GM18526 (cell line): Measurements from ENCODE around the gene ZMYM2.

Source experiments
- POLR2A ChIP-seq: IDR thresholded peaks from 3 replicates; pipeline ENCODE4 v1.6.1; 2011; ENCODE audit not compliant: insufficient read length; ENCODE audit errors: extremely low read depth

Gene ZMYM2

DNA sequence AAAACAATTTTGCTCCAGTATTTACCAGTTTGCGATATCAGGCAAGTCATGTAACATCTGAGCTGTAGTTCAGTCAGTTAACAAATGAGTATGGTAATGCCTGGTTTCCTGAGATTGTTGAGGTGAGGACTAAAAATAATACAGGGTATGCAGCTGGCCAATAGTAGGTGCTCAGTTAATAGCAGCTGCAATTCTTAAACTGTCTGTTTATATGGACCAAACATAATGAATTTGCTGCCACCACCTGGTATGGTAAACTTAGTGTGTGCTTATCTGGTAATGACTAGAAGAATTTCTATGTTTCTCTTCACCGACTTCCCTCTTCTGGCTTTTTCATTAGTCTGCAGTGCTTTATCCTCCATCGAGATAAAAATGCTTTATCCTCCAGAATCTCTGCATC, 9.1 kb downstream of the ZMYM2 start:
- no peak for TF ChIP-seq POLR2A

DNA sequence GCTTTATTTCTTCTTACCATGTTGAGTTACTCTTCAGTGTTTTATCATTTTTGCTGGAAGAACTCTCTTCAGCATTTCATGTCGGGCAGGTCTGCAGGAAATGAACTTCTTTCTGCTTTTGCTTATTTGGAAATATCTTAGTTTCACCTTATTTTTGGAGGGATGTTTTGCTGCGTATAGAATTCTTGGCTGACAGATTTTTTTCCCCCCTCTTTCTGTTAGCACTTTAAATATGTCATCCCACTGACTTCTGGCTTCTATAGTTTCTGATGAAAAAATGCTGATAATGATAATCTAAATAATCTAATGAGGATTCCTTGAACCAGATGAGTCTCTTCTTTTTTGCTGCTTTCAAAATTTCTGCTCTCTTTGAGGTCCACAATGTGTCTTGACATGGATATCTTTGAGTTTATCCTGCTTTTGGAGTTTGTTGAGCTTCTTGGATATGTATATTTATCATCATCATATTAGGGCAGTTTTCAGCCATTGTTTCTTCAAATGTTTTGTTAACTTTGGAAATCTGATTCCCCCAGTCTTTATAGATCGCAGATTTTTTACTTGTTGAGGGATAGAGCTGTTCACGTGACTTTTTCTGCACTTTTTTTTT, 20.4 kb downstream of the ZMYM2 start:
- no peak for TF ChIP-seq POLR2A

DNA sequence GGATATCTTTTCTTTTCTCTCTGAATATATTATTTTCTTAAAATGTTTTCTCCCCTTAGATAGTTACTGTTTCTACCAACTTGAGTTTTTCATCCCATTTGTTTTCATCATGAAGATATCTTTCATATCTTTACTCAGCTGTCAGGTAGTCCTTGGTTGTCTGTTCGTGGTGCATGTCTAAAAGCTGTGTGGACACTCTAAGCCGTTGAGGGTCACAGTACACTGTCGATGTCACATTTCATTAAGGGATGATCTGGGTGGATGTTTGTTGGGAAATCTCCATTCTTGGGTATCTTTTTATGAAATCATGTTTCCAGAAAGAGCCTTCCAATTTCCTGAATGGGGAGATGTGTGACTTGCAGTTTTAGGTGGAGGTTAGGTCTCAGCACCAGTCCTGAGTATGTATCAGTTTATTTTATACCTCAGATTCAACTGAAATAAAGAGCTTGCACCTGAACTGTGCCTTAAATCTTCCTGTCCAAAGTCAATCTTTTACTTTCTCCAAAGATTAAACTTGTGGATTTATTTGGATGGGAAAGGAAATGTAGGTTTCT, 23.2 kb downstream of the ZMYM2 start:
- no peak for TF ChIP-seq POLR2A

DNA sequence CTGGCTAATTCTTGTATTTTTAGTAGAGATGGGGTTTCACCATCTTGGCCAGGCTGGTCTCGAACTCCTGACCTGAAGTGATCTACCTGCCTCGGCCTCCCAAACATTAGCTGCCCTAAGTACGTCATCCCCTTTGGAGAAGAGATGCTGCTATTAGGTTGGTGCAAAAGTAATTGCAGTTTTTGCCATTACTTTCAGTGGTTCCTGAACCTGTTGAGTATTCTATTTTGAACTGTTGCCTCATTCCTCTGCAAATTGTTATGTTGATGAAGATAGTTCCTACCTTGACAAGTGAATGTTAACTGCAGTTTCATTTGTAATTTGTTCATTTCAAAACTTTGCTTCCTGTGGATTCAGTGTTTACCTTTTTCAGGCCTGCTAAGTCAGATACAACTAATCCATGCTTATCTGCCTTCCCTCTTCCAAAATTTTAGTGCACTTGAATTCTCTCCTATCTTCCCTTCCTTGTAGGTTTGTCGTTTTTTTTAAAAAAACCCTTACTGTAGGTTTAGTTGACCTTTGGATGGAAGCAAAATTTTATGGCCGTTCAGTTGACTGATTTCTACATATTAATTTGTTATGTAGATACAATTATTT, 24.0 kb downstream of the ZMYM2 start:
- TF ChIP-seq POLR2A: no peak

DNA sequence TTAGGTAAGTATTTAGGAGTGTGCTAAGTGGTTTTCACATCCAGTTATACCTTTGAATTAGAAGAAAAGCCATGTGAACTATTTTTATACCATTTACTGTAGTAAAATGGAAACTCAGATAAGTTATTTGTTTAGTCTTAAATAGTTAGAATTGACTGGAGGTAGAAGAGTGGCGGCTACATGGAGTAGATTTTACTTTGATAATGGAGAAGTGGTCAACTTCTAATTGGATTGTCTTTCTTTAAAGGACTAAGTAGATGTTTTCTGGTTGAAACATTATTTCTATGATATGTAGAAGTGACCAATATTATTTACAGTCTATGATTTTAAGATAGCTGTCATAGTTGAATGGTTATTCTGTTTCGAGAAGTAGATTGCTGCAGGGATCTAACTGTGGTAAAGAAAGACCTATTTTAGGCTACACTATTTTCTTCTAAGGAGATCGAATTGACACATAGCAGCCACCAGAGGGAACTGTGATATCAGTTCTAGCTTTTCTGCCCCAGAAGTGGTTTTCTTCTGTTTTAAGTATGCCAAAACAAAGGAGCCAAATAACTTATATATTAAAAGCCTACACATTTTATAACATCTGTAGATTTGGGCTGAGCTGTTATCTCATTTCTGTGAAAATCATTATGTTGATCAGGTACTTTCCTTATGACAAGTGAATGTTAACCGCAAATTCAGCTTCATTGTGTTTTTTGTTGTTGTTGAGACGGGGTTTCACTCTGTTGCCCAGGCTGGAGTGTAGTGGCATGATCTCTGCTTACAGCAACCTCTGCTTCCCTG, 26.1 kb downstream of the ZMYM2 start:
- no peak for TF ChIP-seq POLR2A

DNA sequence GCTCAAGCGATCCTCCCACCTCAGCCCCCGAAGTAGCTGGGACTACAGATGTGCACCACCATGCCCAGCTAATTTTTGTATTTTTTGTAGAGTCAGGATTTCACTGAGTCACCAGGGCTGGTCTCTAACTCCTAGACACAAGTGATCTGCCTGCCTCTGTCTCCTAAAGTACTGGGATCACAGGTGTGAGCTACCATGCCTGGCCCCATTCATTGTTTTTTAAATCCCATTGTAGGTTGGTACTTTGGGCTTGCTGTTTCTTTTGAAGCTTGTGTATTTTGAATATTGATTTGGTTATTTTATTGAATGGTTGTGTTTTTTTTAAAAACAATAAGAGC, 26.7 kb downstream of the ZMYM2 start:
- no peak for TF ChIP-seq POLR2A

DNA sequence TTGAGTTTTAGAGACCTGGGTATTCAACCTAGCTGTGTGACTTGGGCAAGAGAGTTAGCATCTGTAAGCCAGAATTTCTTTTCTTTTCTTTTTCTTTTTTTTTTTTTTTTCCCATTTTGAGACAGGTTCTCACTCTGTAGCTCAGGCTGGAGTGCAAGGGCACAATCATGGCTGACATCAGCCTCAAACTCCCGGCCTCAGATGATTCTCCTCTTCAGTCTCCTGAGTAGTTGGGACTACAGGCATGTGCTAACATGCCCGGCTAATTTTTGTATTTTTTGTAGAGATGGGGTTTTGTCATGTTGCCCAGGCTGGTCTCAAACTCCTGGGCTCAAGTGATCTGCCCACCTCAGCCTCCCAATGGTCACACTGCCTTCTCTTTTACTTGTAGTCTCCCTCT, 33.0 kb downstream of the ZMYM2 start:
- no peak for TF ChIP-seq POLR2A

DNA sequence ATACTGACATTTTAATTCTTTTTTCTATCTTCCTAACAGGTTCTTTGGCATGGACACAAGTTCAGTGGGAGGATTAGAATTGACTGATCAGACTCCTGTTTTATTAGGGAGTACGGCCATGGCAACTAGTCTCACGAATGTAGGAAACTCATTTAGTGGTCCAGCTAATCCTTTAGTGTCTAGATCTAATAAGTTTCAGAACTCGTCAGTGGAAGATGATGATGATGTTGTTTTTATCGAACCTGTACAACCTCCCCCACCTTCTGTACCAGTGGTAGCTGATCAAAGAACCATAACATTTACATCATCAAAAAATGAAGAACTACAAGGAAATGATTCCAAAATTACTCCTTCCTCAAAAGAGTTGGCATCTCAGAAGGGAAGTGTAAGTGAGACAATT, 34.5 kb downstream of the ZMYM2 start:
- TF ChIP-seq POLR2A: no peak

DNA sequence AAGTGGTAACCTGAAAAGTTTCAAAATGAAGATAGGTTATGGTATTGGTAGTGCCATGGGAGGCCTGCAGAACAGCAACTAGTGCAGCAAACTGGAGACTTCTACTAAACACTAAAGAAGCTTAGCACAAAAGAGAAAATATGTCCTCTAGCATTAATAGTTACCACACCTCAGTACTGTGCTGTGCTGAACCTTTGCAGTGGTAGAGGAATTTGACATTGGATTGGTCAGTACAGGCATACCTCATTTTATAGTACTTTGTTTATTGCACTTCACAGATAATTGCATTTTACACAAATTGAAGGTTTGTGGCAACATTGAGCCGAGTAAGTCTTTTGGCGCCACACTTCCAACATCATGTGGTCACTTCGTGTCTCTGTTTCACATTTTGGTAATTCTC, 40.4 kb downstream of the ZMYM2 start:
- TF ChIP-seq POLR2A: no peak

DNA sequence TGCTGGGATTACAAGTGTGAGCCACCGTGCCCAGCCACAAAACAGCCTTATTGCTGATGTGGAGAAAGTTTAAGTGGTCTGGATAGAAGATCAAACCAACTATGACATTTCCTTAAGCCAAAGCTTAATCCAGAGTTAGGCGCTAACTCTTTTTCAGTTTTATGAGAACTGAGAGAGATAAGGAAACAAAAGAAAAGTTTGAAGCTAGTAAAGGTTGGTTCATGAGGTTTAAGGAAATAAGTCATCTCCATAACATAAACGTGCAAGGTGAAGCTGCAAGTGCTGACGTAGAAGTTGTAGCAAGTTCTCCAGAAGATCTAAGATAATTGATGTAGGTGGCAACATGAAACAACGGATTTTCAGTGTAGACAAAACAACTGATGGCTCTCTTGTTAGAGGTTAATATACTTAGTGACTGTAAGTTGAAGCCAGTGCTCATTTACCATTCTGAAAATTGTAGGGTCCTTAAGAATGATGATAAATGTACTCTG, 41.6 kb downstream of the ZMYM2 start:
- TF ChIP-seq POLR2A: no peak

DNA sequence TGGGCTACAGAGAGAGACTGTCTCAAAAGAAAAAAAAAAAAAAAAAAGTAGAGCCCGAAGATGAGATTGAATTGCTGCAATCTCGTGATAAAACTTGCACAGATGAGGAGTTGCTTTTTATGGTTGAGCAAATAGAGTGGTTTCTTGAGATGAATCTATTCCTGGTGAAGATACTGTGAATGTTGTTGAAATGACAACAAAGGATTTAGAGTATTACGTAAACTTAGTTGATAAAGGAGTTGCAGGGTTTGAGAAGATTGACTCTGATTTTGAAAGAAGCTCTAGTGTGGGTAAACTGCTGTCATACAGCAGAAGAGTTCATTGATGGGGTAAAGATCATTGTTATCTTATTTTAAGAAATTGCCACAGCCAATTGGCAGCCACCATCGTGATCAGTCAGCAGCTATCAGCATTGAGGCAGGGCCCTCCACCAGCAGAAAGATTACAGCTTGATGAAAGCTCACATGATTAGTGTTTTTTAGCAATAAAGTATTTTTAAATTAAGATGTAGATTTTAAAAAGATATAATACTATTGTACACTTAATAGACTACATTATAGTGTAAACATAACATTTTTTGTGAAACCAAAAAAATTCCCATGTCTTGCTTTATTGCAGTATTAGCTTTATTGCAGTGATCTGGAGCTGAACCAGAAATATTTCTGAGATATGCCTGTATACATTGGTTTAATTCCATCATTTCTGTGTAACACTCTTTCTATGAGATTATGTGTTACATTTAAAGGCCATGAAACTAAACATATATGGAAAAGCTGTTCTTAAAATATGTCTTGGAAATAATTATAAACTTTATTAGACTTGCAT, 43.1 kb downstream of the ZMYM2 start:
- no peak for TF ChIP-seq POLR2A

DNA sequence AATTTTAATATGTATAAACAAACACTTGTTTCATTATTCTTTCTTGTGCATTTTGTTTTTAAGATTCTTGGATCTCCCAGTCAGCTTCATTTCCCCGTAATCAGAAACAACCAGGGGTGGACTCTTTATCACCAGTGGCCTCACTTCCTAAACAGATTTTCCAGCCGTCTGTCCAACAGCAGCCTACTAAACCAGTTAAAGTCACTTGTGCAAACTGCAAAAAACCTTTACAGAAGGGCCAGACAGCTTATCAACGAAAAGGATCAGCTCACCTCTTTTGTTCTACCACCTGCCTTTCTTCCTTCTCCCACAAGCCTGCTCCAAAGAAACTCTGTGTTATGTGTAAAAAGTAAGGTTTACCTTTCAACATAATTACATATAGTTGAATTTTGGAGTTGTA, 44.3 kb downstream of the ZMYM2 start:
- TF ChIP-seq POLR2A: no peak

DNA sequence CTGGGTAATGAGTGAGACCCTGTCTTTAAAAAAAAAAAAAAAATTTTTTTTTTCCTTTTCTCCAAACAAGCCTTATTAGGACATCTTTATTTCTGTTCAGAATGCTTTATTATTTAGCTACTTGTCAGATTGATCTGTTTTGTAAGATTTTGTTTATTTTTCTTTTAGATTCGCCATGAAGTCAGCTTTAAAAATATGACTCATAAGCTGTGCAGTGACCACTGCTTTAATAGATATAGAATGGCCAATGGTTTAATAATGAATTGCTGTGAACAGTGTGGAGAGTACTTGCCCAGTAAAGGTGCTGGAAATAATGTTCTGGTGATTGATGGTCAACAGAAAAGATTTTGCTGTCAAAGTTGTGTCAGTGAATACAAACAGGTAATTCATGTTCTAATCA, 47.7 kb downstream of the ZMYM2 start:
- TF ChIP-seq POLR2A: no peak

DNA sequence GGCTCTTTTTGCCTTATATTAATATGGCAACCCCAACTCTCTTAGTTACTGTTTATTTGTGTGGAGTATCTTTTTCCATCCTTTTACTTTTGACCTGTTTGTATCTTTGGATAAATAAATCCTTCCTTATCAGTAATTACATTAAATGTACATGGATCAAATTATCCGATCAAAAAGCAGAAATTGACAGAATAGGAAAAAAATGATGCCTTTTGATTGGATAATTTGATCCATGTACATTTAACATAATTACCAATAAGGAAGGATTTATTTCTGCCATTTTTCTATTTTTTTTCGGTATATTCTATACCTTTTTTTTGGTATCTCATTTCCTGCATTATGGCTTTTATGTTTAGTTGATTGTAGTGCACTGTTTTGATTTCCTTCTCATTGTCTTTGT, 57.2 kb downstream of the ZMYM2 start:
- no peak for TF ChIP-seq POLR2A

DNA sequence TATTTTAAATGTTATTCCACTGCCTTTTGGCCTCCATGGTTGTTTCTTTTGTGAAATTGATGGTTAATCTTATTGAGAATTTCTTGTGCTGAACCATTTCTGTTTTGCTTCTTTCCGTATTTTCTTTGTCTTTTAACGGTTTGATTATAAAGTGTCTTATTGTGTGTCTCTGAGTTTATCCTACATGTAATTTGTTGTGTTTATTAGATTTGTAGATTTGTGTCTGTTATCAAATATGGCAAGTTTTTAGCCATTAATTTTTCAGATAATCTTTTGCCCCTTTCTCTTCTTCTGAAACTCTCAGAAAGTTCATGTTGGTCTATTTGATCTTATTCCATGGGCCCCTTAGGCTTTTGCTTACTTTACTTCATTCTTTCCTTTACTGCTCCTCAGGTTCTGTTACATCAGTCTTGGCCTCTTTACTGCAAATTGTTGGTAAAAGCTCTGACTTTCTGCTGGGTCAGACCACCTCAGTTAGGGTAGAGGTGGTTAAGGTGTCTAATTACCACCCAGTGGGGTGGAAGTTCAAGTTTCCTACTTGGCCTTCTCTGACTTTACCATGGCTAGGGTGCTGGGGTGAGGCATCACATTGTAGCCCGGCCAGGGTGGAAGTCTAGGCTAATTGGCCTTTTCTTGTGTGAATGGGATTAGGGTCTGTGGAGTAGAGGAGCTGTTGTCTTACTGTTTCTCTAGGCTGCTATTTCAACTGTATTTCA, 58.3 kb downstream of the ZMYM2 start:
- TF ChIP-seq POLR2A: no peak
